Sigmoid colon (tissue), 7 donors: ENCODE measurements around the gene RNPS1. TPM values are rescaled to one million over a fixed set of nuclear protein-coding genes. Genes with fewer than 3 reads are reported as not detected.
A peak's percentile ranks its signal among the peaks of the same experiment; 100 is the strongest.

Experiments used
- DNase-seq: peaks from one replicate; pipeline ENCODE4 v3.0.0-alpha.2; 2019
- H3K27ac ChIP-seq, 4 donors: fragments of 200-600 bp; sonication (generic); one replicate each; pipeline ENCODE4 v1.5.1; 2016 to 2019; ENCODE audit warnings: mild to moderate bottlenecking in 1 of 4
- H3K27me3 ChIP-seq, 3 donors: fragments of 200-600 bp; sonication (generic); one replicate each; pipeline ENCODE4 v1.5.1; 2019; ENCODE audit warnings: mild to moderate bottlenecking in 1 of 3
- H3K36me3 ChIP-seq, 4 donors: fragments of 200-600 bp; sonication (generic); one replicate each; pipeline ENCODE4 v1.5.1; 2016 to 2019
- H3K4me1 ChIP-seq, 4 donors: fragments of 200-600 bp; sonication (generic); one replicate each; pipeline ENCODE4 v1.5.1; 2017 to 2019
- H3K4me3 ChIP-seq, 4 donors: fragments of 200-600 bp; sonication (generic); one replicate each; pipeline ENCODE4 v1.5.1; 2017 to 2019; ENCODE audit warnings: mild to moderate bottlenecking in 2 of 4, moderate library complexity in 1 of 4
- H3K9me3 ChIP-seq, 4 donors: fragments of 200-600 bp in 3 of 4; sonication (generic) in 3 of 4; one replicate each; pipeline versions ENCODE4 v1.5.1 to v1.6.1; 2013 to 2019
- CTCF ChIP-seq, 4 experiments: fragments of 450-650 bp in 3 of 4; fragments of 200-600 bp in 1 of 4; IDR thresholded peaks; one replicate each; pipeline ENCODE4 v1.5.1; 2016 to 2019; ENCODE audit warnings: antibody characterized with exemption in 4 of 4, mild to moderate bottlenecking in 3 of 4, moderate library complexity in 2 of 4
- EP300 ChIP-seq, 4 donors: sonication (generic); formaldehyde crosslinking; IDR thresholded peaks; one replicate each; pipeline ENCODE4 v1.6.1; 2017; ENCODE audit warnings: antibody characterized with exemption in 4 of 4
- POLR2A ChIP-seq, 2 donors: fragments of 450-650 bp; IDR thresholded peaks; one replicate each; pipeline ENCODE4 v1.6.1; 2016; ENCODE audit warnings: antibody characterized with exemption in 2 of 2, mild to moderate bottlenecking in 2 of 2, moderate library complexity in 2 of 2
- POLR2AphosphoS5 ChIP-seq, 4 donors: sonication (generic); formaldehyde crosslinking; IDR thresholded peaks; one replicate each; pipeline ENCODE4 v1.6.1; 2017; ENCODE audit warnings: antibody characterized with exemption in 4 of 4
- WGBS, 2 donors: extraction: QIAGEN DNeasy Blood & Tissue Kit; methylation state at CpG; one replicate each; pipeline ENCODE4 v1.1.7; 2013; 5-methylcytosine and 5-hydroxymethylcytosine counted together
- intact Hi-C: fragments of 100-400 bp; cut with DNase I; formaldehyde crosslinking; loops from one replicate; pipeline ENCODE4 v1.15.1; 2023
- polyA plus RNA-seq, 3 donors: library from polyadenylated mRNA; stranded (reverse); fragments of 200-250 nt; gene quantifications; one replicate each; pipeline ENCODE4 v1.2.3, GENCODE V29; 2013
- total RNA-seq, 4 donors: library from RNA; depleted of rRNA; stranded (reverse); fragments of >200 nt; gene quantifications; one replicate each; pipeline ENCODE4 v1.1.0, GENCODE V29; 2016
- donor health status: healthy with polysubstance abuse.
- donor health status: Bipolar disorder and iron deficiency.
- donor health status: healthy.

RNPS1 gene
- total and polyA plus RNA-seq, 7 donors: 110 to 171 (median 128) TPM

GRCh38 chr16:2238838-2239675 is 28.9 kb downstream of the RNPS1 start:
- DNase-seq: no peak
- Histone ChIP-seq H3K36me3 (peaks cover 38 to 58% (median 41%) of the 10 kb centered on the region in 4 donors), H3K9me3 (no peaks in the 10 kb centered on the region), H3K4me3 (no peak overlapping the region), H3K27me3 (peaks cover 17 to 42% (median 26%) of the 10 kb centered on the region in 3 donors), H3K4me1 (peaks cover 0 to 27% (median 24%) of the 10 kb centered on the region in 4 donors), H3K27ac (no peak overlapping the region)
- 46 to 79% methylated on average over 15 of the region's 15 CpGs for WGBS, 2 donors
- no peak for TF ChIP-seq EP300 (IDR thresholded peaks at IDR 0.05)
- intact Hi-C loops: no loop called here

- Histone ChIP-seq H3K27ac (no peak overlapping the region), H3K4me1 (peaks cover 0 to 27% (median 24%) of the 10 kb centered on the region in 4 donors), H3K9me3 (no peaks in the 10 kb centered on the region), H3K4me3 (no peak overlapping the region), H3K36me3 (peaks cover 38 to 58% (median 42%) of the 10 kb centered on the region in 4 donors), H3K27me3 (peaks cover 17 to 49% (median 26%) of the 10 kb centered on the region in 3 donors)
- 21 to 59% methylated on average over 18 of the region's 18 CpGs for WGBS, 2 donors
- no peak for DNase-seq
- no peak for TF ChIP-seq POLR2A (IDR thresholded peaks at IDR 0.05)
- TF ChIP-seq EP300 (IDR thresholded peaks at IDR 0.05): no peak
- TF ChIP-seq CTCF (IDR thresholded peaks at IDR 0.05): no peak
- TF ChIP-seq POLR2AphosphoS5 (IDR thresholded peaks at IDR 0.05): no peak
- intact Hi-C loops: no loop called here
Measured at GRCh38 chr16:2238150-2238837, 29.6 kb downstream of the RNPS1 start.

GRCh38 chr16:2237493-2238149 is 30.3 kb downstream of the RNPS1 start:
- Histone ChIP-seq H3K4me1 (peaks cover 0 to 27% (median 24%) of the 10 kb centered on the region in 4 donors), H3K4me3 (no peak overlapping the region), H3K27ac (no peak overlapping the region), H3K9me3 (no peaks in the 10 kb centered on the region), H3K36me3 (peaks cover 38 to 58% (median 42%) of the 10 kb centered on the region in 4 donors), H3K27me3 (peaks cover 17 to 50% (median 26%) of the 10 kb centered on the region in 3 donors)
- intact Hi-C loops: no loop called here
- TF ChIP-seq POLR2AphosphoS5 (IDR thresholded peaks at IDR 0.05) (peak in 2 of 4 donors; percentile 32 to 40), POLR2A (IDR thresholded peaks at IDR 0.05) (no peak)
- 5 to 18% methylated on average over 65 of the region's 65 CpGs for WGBS, 2 donors
- peak; percentile 67 for DNase-seq

GRCh38 chr16:2237102-2237482 is 30.8 kb downstream of the RNPS1 start:
- peaks cover 0 to 27% (median 24%) of the 10 kb centered on the region in 4 donors for H3K4me1 ChIP-seq
- intact Hi-C loops: no loop called here
- peak; percentile 66 for DNase-seq
- no peak overlapping the region for H3K27ac ChIP-seq
- peak overlapping the region in 2 of 4 donors; percentile 14 to 24 for H3K4me3 ChIP-seq
- peaks cover 17 to 53% (median 26%) of the 10 kb centered on the region in 3 donors for H3K27me3 ChIP-seq
- WGBS, 2 donors: 5 to 7% methylated on average over 40 of the region's 40 CpGs
- TF ChIP-seq POLR2AphosphoS5 (IDR thresholded peaks at IDR 0.05) (no peak), EP300 (IDR thresholded peaks at IDR 0.05) (no peak), POLR2A (IDR thresholded peaks at IDR 0.05) (no peak), CTCF (IDR thresholded peaks at IDR 0.05) (no peak)
- peaks cover 38 to 58% (median 42%) of the 10 kb centered on the region in 4 donors for H3K36me3 ChIP-seq
- H3K9me3 ChIP-seq: no peaks in the 10 kb centered on the region

- Histone ChIP-seq H3K4me3 (peak within 1 kb of the TSS in 3 of 4 donors; percentile 9 to 24 (median 14)), H3K27me3 (peaks cover 17 to 53% (median 26%) of the 10 kb centered on the region in 3 donors), H3K9me3 (no peaks in the 10 kb centered on the region), H3K27ac (no peak within 1 kb of the TSS), H3K36me3 (peaks cover 43 to 58% (median 46%) of the 10 kb centered on the region in 4 donors), H3K4me1 (peaks cover 0 to 27% (median 24%) of the 10 kb centered on the region in 4 donors)
- 4 to 10% methylated on average over 64 of the region's 64 CpGs for WGBS, 2 donors
- DNase-seq: peak; percentile 70
- TF ChIP-seq POLR2AphosphoS5 (IDR thresholded peaks at IDR 0.05): peak in 1 of 4 donors; percentile 7
- TF ChIP-seq POLR2A (IDR thresholded peaks at IDR 0.05): no peak
- intact Hi-C loops: no loop called here
Measured at GRCh38 chr16:2236337-2237101, 31.4 kb downstream of the RNPS1 start, which contains the start of gene DNASE1L2. Gene DNASE1L2 (plus strand): TSS chr16:2236444. CDS start chr16:2236817, 373 bp downstream.
